CD4-positive, alpha-beta T cell treated with Interleukin-4 for 1 hour (primary cell): ENCODE results near the gene LRRK2.
A peak's percentile ranks its signal among the peaks of the same experiment; 100 is the strongest.
"Not testable (repeated sequence)": the region's sequence is repeated elsewhere in the genome, so short reads cannot be mapped to it uniquely, and the experiment has no call there.

ENCODE experiments used
- DNase-seq, 2 donors: peaks; one replicate each; pipeline ENCODE4 v3.0.0-alpha.2; 2020 to 2022

The LRRK2 gene

DNA sequence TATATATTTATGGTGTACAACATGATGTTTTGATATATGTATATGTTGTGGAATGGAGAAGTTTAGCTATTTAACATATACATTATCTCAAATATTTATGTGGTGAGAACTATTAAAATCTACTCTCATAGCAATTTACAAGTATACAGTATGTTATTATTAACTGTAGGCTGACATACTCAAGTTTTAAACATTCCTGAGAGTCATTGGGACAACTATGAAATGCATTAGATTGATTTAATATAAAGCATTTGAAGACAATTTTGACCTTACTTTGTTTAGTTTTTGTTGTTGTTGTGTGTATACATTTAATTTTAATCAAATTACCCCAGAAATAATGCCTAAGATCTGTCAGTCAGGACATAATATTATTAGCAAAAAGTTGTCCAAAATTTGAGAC is 99.5 kb downstream of the LRRK2 start:
- DNase-seq, result no peak

DNA sequence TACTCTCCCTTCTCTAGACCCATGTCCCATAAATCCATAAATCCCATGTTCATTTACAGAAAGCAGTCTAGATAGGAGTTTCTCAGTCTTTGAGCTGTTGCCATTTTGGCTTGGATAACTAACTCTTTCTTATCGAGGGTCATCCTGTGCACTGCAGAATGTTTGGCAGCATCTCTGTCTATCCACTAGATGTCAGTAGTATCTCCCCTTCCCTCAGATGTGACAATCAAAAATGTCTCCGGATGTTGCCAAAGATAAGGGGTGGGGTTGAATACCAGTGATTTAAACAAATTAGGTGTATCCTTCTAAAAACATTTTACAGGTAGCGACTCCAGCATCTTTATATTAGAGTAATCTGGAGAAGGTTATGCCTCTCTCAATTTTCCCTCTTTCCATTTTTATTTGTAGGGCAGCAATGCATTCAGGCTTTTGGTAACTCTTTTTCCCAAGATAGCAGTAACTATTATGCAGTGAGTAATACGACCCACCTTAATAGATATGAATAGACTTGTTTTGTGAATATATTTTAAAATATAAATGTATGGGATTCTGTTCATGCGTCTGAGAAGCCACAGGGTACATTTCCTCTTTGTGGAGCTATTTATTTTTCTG is 100.7 kb downstream of the LRRK2 start:
- peak in 1 of 2 donors; percentile 11 for DNase-seq

GRCh38 chr12:40327535-40327934 is 102.7 kb downstream of the LRRK2 start:
- no peak for DNase-seq

DNA sequence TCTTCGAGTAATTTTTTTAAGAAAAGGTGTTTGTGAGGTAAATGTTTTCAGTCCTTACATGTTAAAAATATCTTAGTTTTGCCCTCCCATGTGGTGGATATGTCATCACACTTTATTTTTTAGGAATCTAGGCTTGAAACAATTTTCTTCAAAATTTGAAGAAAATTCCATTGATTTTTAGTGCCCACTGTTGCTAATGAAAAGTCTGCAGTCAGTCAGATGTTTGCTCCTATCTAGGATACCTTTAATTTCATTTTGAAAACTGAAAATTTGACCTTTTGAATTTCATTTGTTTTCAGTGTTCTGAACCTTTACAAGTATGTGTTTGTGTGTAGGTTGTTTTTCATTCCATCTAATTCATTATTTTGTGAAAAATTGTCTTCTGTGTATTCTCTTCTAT is 105.4 kb downstream of the LRRK2 start:
- DNase-seq, result no peak

DNA sequence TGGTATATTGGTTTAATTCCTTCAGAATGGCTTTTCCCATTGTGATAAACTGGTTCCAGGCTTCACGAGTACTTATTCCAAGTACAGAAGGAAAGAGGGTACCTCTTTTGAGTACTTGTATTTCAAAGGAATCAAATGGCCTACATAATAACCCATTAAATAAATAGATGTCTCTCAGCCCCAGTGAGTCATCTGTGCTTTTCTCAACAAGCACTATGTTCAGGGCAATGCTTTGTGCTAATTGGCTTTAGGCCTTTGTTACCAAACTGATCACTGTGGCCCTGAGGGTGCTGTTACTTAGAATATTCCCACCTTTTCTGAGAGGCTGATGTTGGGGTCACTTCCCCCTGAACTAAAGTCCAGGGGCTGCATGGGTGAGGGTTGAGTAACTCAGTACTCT is 107.1 kb downstream of the LRRK2 start:
- no peak for DNase-seq

- DNase-seq, result no peak
Observed at GRCh38 chr12:40335991-40336390, 111.2 kb downstream of the LRRK2 start.

GRCh38 chr12:40336573-40337199 is 111.9 kb downstream of the LRRK2 start:
- DNase-seq, result no peak

GRCh38 chr12:40338071-40338470 is 113.3 kb downstream of the LRRK2 start:
- DNase-seq, result no peak

GRCh38 chr12:40338621-40339020 is 113.8 kb downstream of the LRRK2 start:
- DNase-seq, result no peak

- DNase-seq, result no peak
Observed at GRCh38 chr12:40342010-40342409, 117.2 kb downstream of the LRRK2 start.

DNA sequence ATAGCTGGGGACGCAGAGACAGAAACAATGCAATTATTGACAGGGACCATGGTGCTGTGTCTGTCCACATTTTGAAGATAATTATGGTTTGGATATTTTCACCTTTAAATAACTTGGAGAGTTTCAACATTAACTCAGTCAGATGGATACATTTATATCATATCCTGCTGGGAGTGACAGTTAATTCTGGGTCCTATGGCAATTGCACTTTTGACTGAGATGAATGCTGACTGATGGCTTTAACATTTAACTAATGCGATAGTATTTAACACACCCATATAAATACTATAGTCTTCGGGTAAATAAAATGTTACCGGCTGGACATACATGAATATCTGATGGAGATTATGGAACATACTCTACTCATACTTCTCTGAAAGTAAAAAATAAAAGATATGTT is 118.3 kb downstream of the LRRK2 start:
- DNase-seq, result no peak

- DNase-seq, result no peak
Observed at GRCh38 chr12:40344312-40344711, 119.5 kb downstream of the LRRK2 start.

- no peak for DNase-seq
Observed at GRCh38 chr12:40351976-40352375, 127.2 kb downstream of the LRRK2 start.

GRCh38 chr12:40375076-40375475 is 150.3 kb downstream of the LRRK2 start:
- no peak for DNase-seq

- no peak for DNase-seq
Observed at GRCh38 chr12:40376533-40377267, 151.9 kb downstream of the LRRK2 start.

DNA sequence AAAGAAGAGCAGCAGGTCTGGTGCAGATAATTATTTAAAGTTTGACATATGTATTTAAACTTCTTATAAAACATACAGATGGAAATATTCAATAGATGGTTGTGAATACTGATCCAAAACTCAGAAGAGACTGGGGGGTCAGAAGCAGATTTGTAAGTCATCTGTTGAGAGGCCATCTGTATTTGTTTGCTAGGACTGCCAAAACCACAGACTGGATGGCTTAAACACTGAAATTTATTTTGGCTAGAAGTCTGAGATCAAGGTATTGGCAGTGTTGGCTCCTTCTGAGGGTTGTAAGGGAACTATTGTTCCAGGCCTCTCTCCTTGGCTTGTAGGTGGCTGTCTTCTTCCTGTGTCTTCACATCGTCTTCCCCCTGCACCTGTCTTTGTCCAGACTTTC is 153.9 kb downstream of the LRRK2 start:
- no peak for DNase-seq

- DNase-seq, result no peak
Observed at GRCh38 chr12:40382217-40382616, 157.4 kb downstream of the LRRK2 start.

DNA sequence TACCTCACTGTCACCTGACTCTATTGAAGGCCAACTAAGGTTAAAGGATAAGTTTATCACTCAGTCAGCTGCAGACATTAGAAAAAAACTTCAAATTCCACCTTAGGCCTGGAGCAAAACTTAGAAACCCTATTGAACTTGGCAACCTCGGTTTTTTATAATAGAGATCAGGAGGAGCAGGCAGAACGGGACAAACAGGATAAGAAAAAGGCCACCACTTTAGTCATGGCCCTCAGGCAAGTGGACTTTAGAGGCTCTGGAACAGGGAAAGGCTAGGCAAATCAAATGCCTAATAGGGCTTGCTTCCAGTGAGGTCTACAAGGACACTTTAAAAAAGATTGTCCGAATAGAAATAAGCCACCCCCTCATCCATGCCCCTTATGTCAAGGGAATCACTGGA is 162.5 kb downstream of the LRRK2 start:
- not testable (repeated sequence) for DNase-seq

- DNase-seq, result no peak
Observed at GRCh38 chr12:40390980-40391379, 166.2 kb downstream of the LRRK2 start.

- no peak for DNase-seq
Observed at GRCh38 chr12:40393026-40393425, 168.2 kb downstream of the LRRK2 start.

DNA sequence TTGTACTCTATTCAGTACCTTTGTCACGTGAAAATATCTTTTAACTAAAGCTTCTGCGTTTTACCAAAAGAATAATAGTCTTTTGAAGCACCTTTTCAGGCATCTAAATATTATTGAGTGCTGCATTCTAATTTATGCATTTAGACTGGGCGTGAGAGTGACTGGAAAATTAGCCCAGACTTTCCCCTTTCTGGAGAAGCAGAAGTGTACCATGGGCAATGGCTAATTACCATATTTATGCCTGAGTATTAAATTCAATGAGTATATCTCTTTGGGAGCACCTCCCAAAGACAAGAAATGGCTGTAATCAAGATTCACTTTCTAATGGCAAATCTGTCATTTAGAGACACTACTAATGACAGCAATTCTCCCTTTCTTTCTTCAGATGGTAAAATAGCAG is 174.9 kb downstream of the LRRK2 start:
- DNase-seq, result no peak

DNA sequence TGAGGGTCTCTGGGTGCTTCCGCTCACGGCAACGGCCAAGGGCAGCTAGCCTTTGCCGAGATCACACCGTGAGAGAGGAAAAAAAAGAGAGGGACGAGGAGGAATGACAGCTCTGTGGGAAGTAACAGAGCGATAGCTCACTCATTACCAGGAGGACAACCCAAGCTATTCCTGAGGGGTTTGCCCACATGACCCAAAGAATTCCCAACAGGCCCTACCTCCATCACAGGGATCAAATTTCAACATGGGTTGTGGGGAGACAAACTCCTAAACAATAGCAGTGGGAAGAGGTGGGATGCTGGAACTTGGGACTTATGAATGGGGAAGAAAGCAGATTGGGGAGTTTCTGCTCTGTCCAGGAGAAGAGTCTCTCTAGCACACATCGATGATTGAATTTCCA is 180.6 kb downstream of the LRRK2 start:
- DNase-seq, result no peak
